K562 (cell line): ENCODE results near the gene SLC35B1. TPM values are rescaled to one million over a fixed set of nuclear protein-coding genes. Genes with fewer than 3 reads are reported as not detected.

Experiments
- REST ChIP-seq, 2 experiments: fragments of 450-650 bp; formaldehyde crosslinking in 1 of 2; IDR thresholded peaks; 2 replicates each; pipeline versions ENCODE4 v1.4.0 to v1.6.1; 2014 to 2020; ENCODE audit warnings: mild to moderate bottlenecking in 2 of 2, borderline replicate concordance in 1 of 2, low read depth in 1 of 2
- polyA plus RNA-seq, 8 experiments: library from polyadenylated mRNA; depleted of rRNA in 4 of 8; stranded (reverse) in 5 of 8; unstranded in 3 of 8; fragments of >200 nt; fragmentation: Nextera tagmentation in 2 of 8; fragmentation: Illumina TruSeq in 1 of 8; extraction: Ambion mirVana in 2 of 8; extraction: Trizol in 1 of 8; gene quantifications; 2 replicates each; pipeline versions ENCODE4 v1.2.1 to v1.2.3, GENCODE V29; 2011 to 2014; ENCODE audit warnings: inconsistent platforms in 1 of 8, missing spikeins in 1 of 8
- total RNA-seq, 7 experiments: library from RNA; depleted of rRNA in 6 of 7; stranded (reverse); fragments of >200 nt in 6 of 7; fragmentation: Illumina TruSeq in 2 of 7; extraction: Trizol in 2 of 7; gene quantifications; 2 replicates each; pipeline versions ENCODE4 v1.2.1 to v1.2.3, GENCODE V29; 2011 to 2021; ENCODE audit warnings: low replicate concordance in 1 of 7

The SLC35B1 gene
- total and polyA plus RNA-seq, 9 of the 15 experiments (the other 6 are each of a cell fraction or from before 2014, with no cell fraction given), result 51.4 to 87.9 (median 66.3) TPM

- TF ChIP-seq REST (IDR thresholded peaks at IDR 0.05; ENCODE audit: borderline replicate concordance), result peak; percentile 23; the same call in 1 of the 2 replicates
- TF ChIP-seq REST (CRISPR knock-in tag; IDR thresholded peaks at IDR 0.05; ENCODE audit: low read depth), result no peak
These were observed 4.0 kb downstream of the SLC35B1 start (continued) for GRCh38 chr17:49703557-49704277.
